Measurements from ENCODE around the gene EYS. TPM values are rescaled to one million over a fixed set of nuclear protein-coding genes. Genes with fewer than 3 reads are reported as not detected.
A peak's percentile ranks its signal among the peaks of the same experiment; 100 is the strongest.

Gene EYS
- total RNA-seq, 1 experiment from 2014 or later = not detected

DNA sequence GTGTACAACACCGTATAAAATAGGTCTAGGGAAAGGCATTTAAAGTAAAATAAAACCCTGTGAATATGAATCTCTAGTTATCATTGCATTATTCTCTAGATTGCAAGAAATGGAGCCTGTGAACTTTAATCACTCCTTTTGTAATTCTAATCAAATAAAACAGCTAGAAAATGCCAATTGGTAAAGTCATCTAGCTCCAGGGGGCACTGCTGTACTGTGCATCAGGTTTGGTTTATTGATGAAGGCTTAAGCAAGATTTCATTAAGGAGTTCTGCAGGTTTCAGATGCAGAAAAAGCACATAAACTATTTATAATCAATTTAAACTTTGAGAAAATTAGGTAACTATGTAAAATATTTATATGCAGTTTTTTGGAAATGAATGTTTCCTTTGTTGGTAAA lies 1426.5 kb downstream of the EYS start:
- Histone ChIP-seq H2BK120ac (ENCODE audit: low read depth, low read length, poor library complexity, severe bottlenecking) (no peak overlapping the region), H3K27ac (ENCODE audit: insufficient read length, low read depth, low read length) (no peak overlapping the region), H3K9ac (ENCODE audit: extremely low read depth, insufficient read length, low read length) (no peak overlapping the region), H2BK15ac (ENCODE audit: low read depth, low read length) (no peak overlapping the region), H3K23me2 (ENCODE audit: insufficient read length, low read depth, low read length, poor library complexity, severe bottlenecking) (no peaks in the 10 kb centered on the region), H2AFZ (ENCODE audit: low read length) (no peak overlapping the region), H4K91ac (ENCODE audit: insufficient read length, low read depth, low read length) (no peak overlapping the region), H3K4me1 (ENCODE audit: insufficient read depth, low read length) (no peaks in the 10 kb centered on the region), H2AK5ac (ENCODE audit: insufficient read length, low read length) (no peak overlapping the region), H3K14ac (ENCODE audit: insufficient read depth, low read length) (no peak overlapping the region), H3T11ph (ENCODE audit: low read length) (no peak overlapping the region), H3K9me3 (ENCODE audit: control insufficient read depth, low read depth, low read length) (no peaks in the 10 kb centered on the region), H4K20me1 (ENCODE audit: control insufficient read depth, insufficient read depth, insufficient read length) (no peaks in the 10 kb centered on the region), H3K23ac (ENCODE audit: insufficient read length, low read depth, low read length) (no peak overlapping the region), H3K27me3 (ENCODE audit: insufficient read depth, low read length) (no peaks in the 10 kb centered on the region), H2BK20ac (ENCODE audit: low read depth, low read length, poor library complexity, severe bottlenecking) (no peak overlapping the region), H3K4ac (ENCODE audit: low read depth, low read length) (no peak overlapping the region), H2BK12ac (ENCODE audit: insufficient read length, low read depth, low read length) (no peak overlapping the region), H3K79me1 (ENCODE audit: insufficient read depth, low read depth, low read length, poor library complexity, severe bottlenecking) (no peaks in the 10 kb centered on the region), H3K79me2 (ENCODE audit: insufficient read depth, low read length) (no peaks in the 10 kb centered on the region), H3K4me2 (ENCODE audit: insufficient read depth, insufficient read length, low read length) (no peak overlapping the region), H4K5ac (ENCODE audit: insufficient read length, low read depth, low read length) (no peak overlapping the region), H3K56ac (ENCODE audit: insufficient read length, low read depth, low read length) (no peak overlapping the region), H4K8ac (replicated peaks; ENCODE audit: insufficient read length, low read depth, low read length) (no peak overlapping the region), H3K18ac (ENCODE audit: insufficient read length, low read depth, low read length) (no peak overlapping the region), H2BK5ac (ENCODE audit: insufficient read length, low read length) (no peak overlapping the region)
- no peak for DNase-seq
- TF ChIP-seq, protein P1, sequence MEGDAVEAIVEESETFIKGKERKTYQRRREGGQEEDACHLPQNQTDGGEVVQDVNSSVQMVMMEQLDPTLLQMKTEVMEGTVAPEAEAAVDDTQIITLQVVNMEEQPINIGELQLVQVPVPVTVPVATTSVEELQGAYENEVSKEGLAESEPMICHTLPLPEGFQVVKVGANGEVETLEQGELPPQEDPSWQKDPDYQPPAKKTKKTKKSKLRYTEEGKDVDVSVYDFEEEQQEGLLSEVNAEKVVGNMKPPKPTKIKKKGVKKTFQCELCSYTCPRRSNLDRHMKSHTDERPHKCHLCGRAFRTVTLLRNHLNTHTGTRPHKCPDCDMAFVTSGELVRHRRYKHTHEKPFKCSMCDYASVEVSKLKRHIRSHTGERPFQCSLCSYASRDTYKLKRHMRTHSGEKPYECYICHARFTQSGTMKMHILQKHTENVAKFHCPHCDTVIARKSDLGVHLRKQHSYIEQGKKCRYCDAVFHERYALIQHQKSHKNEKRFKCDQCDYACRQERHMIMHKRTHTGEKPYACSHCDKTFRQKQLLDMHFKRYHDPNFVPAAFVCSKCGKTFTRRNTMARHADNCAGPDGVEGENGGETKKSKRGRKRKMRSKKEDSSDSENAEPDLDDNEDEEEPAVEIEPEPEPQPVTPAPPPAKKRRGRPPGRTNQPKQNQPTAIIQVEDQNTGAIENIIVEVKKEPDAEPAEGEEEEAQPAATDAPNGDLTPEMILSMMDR (conservative IDR thresholded peaks at IDR 0.05) = peak; percentile 49; the same call in 2 of the 3 replicates
- Mint-ChIP-seq H3K27ac (no peak overlapping the region), H3K4me3 (no peak overlapping the region), H3K27me3 (ENCODE audit: low read depth) (no peaks in the 10 kb centered on the region), H3K4me1 (peaks cover 5% of the 10 kb centered on the region in 2 experiments; a peak in 2 of 4 replicates), H3K9me3 (peaks cover 18 to 20% of the 10 kb centered on the region in 2 experiments; a peak in 4 of 5 replicates), H3K36me3 (ENCODE audit: insufficient read depth in 1 of 3, low read depth in 3 of 3) (peaks cover 0 to 21% (median 3%) of the 10 kb centered on the region in 3 experiments; a peak in 6 of 7 replicates)
- WGBS (ENCODE audit: extremely low coverage, insufficient read length, low lambda C conversion rate) = no CpG with 5 or more reads among the region's 1 CpG
